HCT116 (cell line): ENCODE measurements around the gene ARHGAP23. TPM values are rescaled to one million over a fixed set of nuclear protein-coding genes. Genes with fewer than 3 reads are reported as not detected.

Experiments
- ATAC-seq: fragments of 200-7000 bp; cut with Tn5 transposase; 2 replicates; pipeline ENCODE4 v1.9.1; 2020; ENCODE audit warnings: mild to moderate bottlenecking, moderate library complexity
- BruUV-seq: library from RNA; stranded (reverse); fragments of 400-500 nt; replicated peaks from 2 replicates; lab custom pipeline; 2021; lab: Mats Ljungman, UMichigan
- CTCF ChIA-PET: fragments of 300-600 bp; sonication (Branson Sonifier 250); formaldehyde crosslinking; loops from one replicate; lab custom pipeline; 2021; ENCODE audit warnings: antibody characterized with exemption; lab: Charles Lee
- POLR2A ChIA-PET: fragments of 300-600, 350-600 bp; sonication (Branson Sonifier 250); formaldehyde crosslinking; loops from one replicate; lab custom pipeline; 2021; ENCODE audit warnings: antibody characterized with exemption; lab: Charles Lee
- RAD21 ChIA-PET, 2 experiments: fragments of 300-600 bp; sonication (Branson Sonifier 250); formaldehyde crosslinking; loops; one replicate each; lab custom pipeline; 2023; ENCODE audit warnings: low total read pairs in 2 of 2; ENCODE audit not compliant: uncharacterized antibody in 2 of 2, unreplicated experiment in 2 of 2, low non-redundant PET in 1 of 2; lab: Charles Lee
- DNase-seq: peaks from one replicate; pipeline ENCODE4 v3.0.0-alpha.2; 2010; ENCODE audit warnings: low read depth, low spot score
- H2AFZ ChIP-seq: fragments of 200-600 bp; shearing (Covaris generic), sonication (generic); 2 replicates; pipeline ENCODE4 v1.6.1; 2017; ENCODE audit warnings: low read depth, mixed run types, mixed read lengths, antibody characterized with exemption, low read length; ENCODE audit not compliant: poor library complexity, severe bottlenecking
- H3K27ac ChIP-seq: 2 replicates; pipeline ENCODE4 v1.5.1; 2012; ENCODE audit warnings: low read depth, low read length
- H3K27me3 ChIP-seq: fragments of 200-600 bp; sonication (generic); 2 replicates; pipeline ENCODE4 v1.6.1; 2016; ENCODE audit warnings: mixed run types, low read length, mixed read lengths; ENCODE audit not compliant: insufficient read depth
- H3K36me3 ChIP-seq, 2 experiments: fragments of 200-500 bp in 1 of 2; fragments of 200-600 bp in 1 of 2; sonication (Bioruptor generic) in 1 of 2; sonication (generic) in 1 of 2; 2 replicates each; pipeline versions ENCODE4 v1.5.1 to v1.6.1; 2014 to 2016; ENCODE audit warnings: low read length in 2 of 2, inconsistent platforms in 1 of 2, mixed read lengths in 1 of 2, mixed run types in 1 of 2; ENCODE audit not compliant: insufficient read depth in 2 of 2, control insufficient read depth in 1 of 2
- H3K4me1 ChIP-seq, 2 experiments: fragments of 200-600 bp in 1 of 2; sonication (generic) in 1 of 2; 2 replicates each; pipeline versions ENCODE4 v1.5.1 to v1.6.1; 2012 to 2017; ENCODE audit warnings: low read length in 2 of 2, inconsistent platforms in 1 of 2, mild to moderate bottlenecking in 1 of 2, mixed read lengths in 1 of 2, mixed run types in 1 of 2, moderate library complexity in 1 of 2; ENCODE audit not compliant: insufficient read depth in 2 of 2, control insufficient read depth in 1 of 2
- H3K4me2 ChIP-seq: fragments of 200-600 bp; sonication (generic); 2 replicates; pipeline ENCODE4 v1.6.1; 2017; ENCODE audit warnings: mixed run types, low read length, mixed read lengths
- H3K4me3 ChIP-seq, 2 experiments: fragments of 200-600 bp in 1 of 2; sonication (generic) in 1 of 2; replicated peaks in 1 of 2; 2 replicates each; pipeline ENCODE4 v1.5.1; 2011 to 2016; ENCODE audit warnings: low read length in 2 of 2, control low read depth in 1 of 2, low read depth in 1 of 2, mild to moderate bottlenecking in 1 of 2, mixed read lengths in 1 of 2, mixed run types in 1 of 2
- H3K79me2 ChIP-seq: fragments of 200-600 bp; sonication (generic); 2 replicates; pipeline ENCODE4 v1.6.1; 2017; ENCODE audit warnings: mild to moderate bottlenecking, mixed run types, low read length, moderate library complexity, mixed read lengths; ENCODE audit not compliant: insufficient read depth
- H3K9ac ChIP-seq: fragments of 200-600 bp; sonication (generic); 2 replicates; pipeline ENCODE4 v1.6.1; 2016; ENCODE audit warnings: low read length, mixed read lengths
- H3K9me2 ChIP-seq: fragments of 200-600 bp; sonication (generic), shearing (Covaris generic); 2 replicates; pipeline ENCODE4 v1.6.1; 2017; ENCODE audit warnings: mixed run types, mild to moderate bottlenecking, moderate library complexity; ENCODE audit not compliant: insufficient read depth
- H3K9me3 ChIP-seq, 2 experiments: fragments of 200-500 bp in 1 of 2; fragments of 200-600 bp in 1 of 2; sonication (Bioruptor generic) in 1 of 2; sonication (generic) in 1 of 2; 2 replicates each; pipeline ENCODE4 v1.6.1; 2014 to 2017; ENCODE audit warnings: low read length in 2 of 2, mixed read lengths in 2 of 2, inconsistent platforms in 1 of 2, low read depth in 1 of 2, mild to moderate bottlenecking in 1 of 2, mixed run types in 1 of 2, moderate library complexity in 1 of 2; ENCODE audit not compliant: control insufficient read depth in 1 of 2, insufficient read depth in 1 of 2
- H4K20me1 ChIP-seq: fragments of 200-600 bp; sonication (generic), shearing (Covaris generic); 2 replicates; pipeline ENCODE4 v1.6.1; 2017; ENCODE audit warnings: mixed run types, mild to moderate bottlenecking, moderate library complexity; ENCODE audit not compliant: insufficient read depth
- ATF3 ChIP-seq: IDR thresholded peaks from 2 replicates; pipeline ENCODE4 v1.6.1; 2012
- CBX3 ChIP-seq: IDR thresholded peaks from 2 replicates; pipeline ENCODE4 v1.6.1; 2012; ENCODE audit warnings: low read depth
- CEBPB ChIP-seq: IDR thresholded peaks from 2 replicates; pipeline ENCODE4 v1.6.1; 2012; ENCODE audit warnings: low read depth
- EGR1 ChIP-seq: IDR thresholded peaks from 2 replicates; pipeline ENCODE4 v1.6.1; 2012; ENCODE audit warnings: low read depth
- ELF1 ChIP-seq: IDR thresholded peaks from 2 replicates; pipeline ENCODE4 v1.6.1; 2012; ENCODE audit warnings: low read depth, borderline replicate concordance
- EZH2phosphoT487 ChIP-seq: fragments of 200-600 bp; IDR thresholded peaks from 2 replicates; pipeline ENCODE4 v1.6.1; 2018; ENCODE audit warnings: antibody characterized with exemption, borderline replicate concordance
- JUND ChIP-seq: IDR thresholded peaks from 2 replicates; pipeline ENCODE4 v1.6.1; 2012
- MAX ChIP-seq: IDR thresholded peaks from 2 replicates; pipeline ENCODE4 v1.6.1; 2012
- POLR2A ChIP-seq: IDR thresholded peaks from 2 replicates; pipeline ENCODE4 v1.7.0; 2011; ENCODE audit warnings: borderline replicate concordance; ENCODE audit not compliant: insufficient read depth, insufficient read length; ENCODE audit errors: extremely low read depth
- POLR2AphosphoS5 ChIP-seq: IDR thresholded peaks from 2 replicates; pipeline ENCODE4 v1.6.1; 2011; ENCODE audit warnings: mild to moderate bottlenecking, low read depth, low read length, moderate library complexity
- RAD21 ChIP-seq: IDR thresholded peaks from 2 replicates; pipeline ENCODE4 v1.6.1; 2012; ENCODE audit warnings: low read depth, mild to moderate bottlenecking
- REST ChIP-seq: IDR thresholded peaks from 2 replicates; pipeline ENCODE4 v1.6.1; 2012; ENCODE audit warnings: low read depth
- SIN3A ChIP-seq: IDR thresholded peaks from 2 replicates; pipeline ENCODE4 v1.6.1; 2012; ENCODE audit warnings: low read depth
- SP1 ChIP-seq: IDR thresholded peaks from 2 replicates; pipeline ENCODE4 v1.6.1; 2012; ENCODE audit warnings: low read depth
- SRF ChIP-seq: IDR thresholded peaks from 2 replicates; pipeline ENCODE4 v1.6.1; 2012; ENCODE audit warnings: low read depth
- YY1 ChIP-seq: IDR thresholded peaks from 2 replicates; pipeline ENCODE4 v1.6.1; 2011; ENCODE audit warnings: low read length, low read depth, moderate library complexity, mild to moderate bottlenecking; ENCODE audit not compliant: insufficient replicate concordance; ENCODE audit errors: extremely low read depth
- ZBTB33 ChIP-seq: IDR thresholded peaks from 2 replicates; pipeline ENCODE4 v1.6.1; 2011; ENCODE audit warnings: mild to moderate bottlenecking, low read length, moderate library complexity; ENCODE audit not compliant: insufficient replicate concordance; ENCODE audit errors: extremely low read depth
- ZFX ChIP-seq: fragments of 450-650 bp; IDR thresholded peaks from 2 replicates; pipeline ENCODE4 v1.6.1; 2017
- ZNF274 ChIP-seq: fragments of 200-500 bp; sonication (Bioruptor generic); IDR thresholded peaks from 2 replicates; pipeline ENCODE4 v1.6.1; 2014; ENCODE audit warnings: mild to moderate bottlenecking, low read depth, low read length, inconsistent platforms
- intact Hi-C: fragments of 100-400 bp; cut with micrococcal nuclease; formaldehyde crosslinking; loops from 2 replicates; pipeline ENCODE4 v1.10.0; 2022
- total RNA-seq: library from RNA; stranded (reverse); gene quantifications from one replicate; pipeline ENCODE4 v1.2.1, GENCODE V29; 2021; ENCODE audit not compliant: unreplicated experiment
- TF ChIP-seq, protein P1 (sequence below), 3 experiments: fragments of 200-600 bp in 1 of 3; sonication (generic) in 1 of 3; IDR thresholded peaks in 2 of 3; conservative IDR thresholded peaks in 1 of 3; 2 replicates each; pipeline ENCODE4 v1.5.1; 2012 to 2017; ENCODE audit warnings: low read depth in 2 of 3, low read length in 2 of 3, antibody characterized with exemption in 1 of 3, borderline replicate concordance in 1 of 3, control low read depth in 1 of 3, mild to moderate bottlenecking in 1 of 3, mixed read lengths in 1 of 3, mixed run types in 1 of 3, moderate library complexity in 1 of 3; ENCODE audit not compliant: insufficient read depth in 1 of 3

The ARHGAP23 gene
- total RNA-seq, 1 experiment from 2014 or later: 41.0 TPM

DNA sequence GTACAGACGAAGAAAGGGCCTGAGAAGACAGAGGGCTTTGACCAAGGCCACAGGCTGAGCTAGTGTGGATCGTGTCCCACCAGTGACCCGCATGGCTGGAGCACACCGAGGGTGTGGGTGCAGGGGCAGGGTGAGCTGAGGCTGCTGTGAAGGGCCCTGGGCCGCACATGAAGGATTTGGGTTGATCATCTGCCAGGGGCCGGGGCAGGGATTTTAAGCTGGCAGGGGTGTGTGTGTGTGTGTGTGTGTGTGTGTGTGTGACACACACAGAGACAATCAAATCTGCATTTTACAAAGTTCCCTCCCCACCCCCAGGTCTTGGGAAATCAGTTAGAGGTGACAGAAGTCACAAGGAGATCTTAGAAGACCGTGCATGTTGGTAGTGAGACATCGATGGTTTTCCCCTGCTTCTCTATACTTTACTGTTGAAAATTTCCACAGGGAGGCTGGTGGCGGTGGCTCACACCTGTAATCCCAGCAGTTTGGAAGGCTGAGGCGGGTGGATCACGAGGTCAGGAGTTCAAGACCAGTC is 112.3 kb downstream of the ARHGAP23 start:
- H2AFZ ChIP-seq: no peak overlapping the region
- CTCF ChIA-PET: interaction anchor here (1.0 kb wide), 1 partner anchor 18 kb away, joined by 4 read pairs; no protein-coding TSS in a partner anchor
- POLR2A ChIA-PET: no interaction called here
- no peak for DNase-seq
- no peaks in the 10 kb centered on the region for H3K9me3 ChIP-seq
- RAD21 ChIA-PET: no interaction called here
- no peaks in the 10 kb centered on the region for H4K20me1 ChIP-seq
- intact Hi-C loops: no loop called here
- no peak overlapping the region for H3K27ac ChIP-seq
- no peak overlapping the region for H3K9ac ChIP-seq
- H3K9me2 ChIP-seq: no peaks in the 10 kb centered on the region
- TF ChIP-seq YY1: no peak
- TF ChIP-seq POLR2A: no peak
- no peak for TF ChIP-seq CEBPB
- no peak for TF ChIP-seq EGR1
- no peak for TF ChIP-seq POLR2AphosphoS5
- no peak for TF ChIP-seq REST
- no peak for TF ChIP-seq CBX3
- no peak for TF ChIP-seq ATF3
- TF ChIP-seq MAX: no peak
- TF ChIP-seq ZNF274: no peak
- no peak for TF ChIP-seq ELF1
- no peak for TF ChIP-seq SP1
- TF ChIP-seq RAD21: no peak
- TF ChIP-seq ZFX: no peak
- TF ChIP-seq JUND: no peak
- TF ChIP-seq EZH2phosphoT487: no peak
- TF ChIP-seq ZBTB33: no peak
- TF ChIP-seq, protein P1, sequence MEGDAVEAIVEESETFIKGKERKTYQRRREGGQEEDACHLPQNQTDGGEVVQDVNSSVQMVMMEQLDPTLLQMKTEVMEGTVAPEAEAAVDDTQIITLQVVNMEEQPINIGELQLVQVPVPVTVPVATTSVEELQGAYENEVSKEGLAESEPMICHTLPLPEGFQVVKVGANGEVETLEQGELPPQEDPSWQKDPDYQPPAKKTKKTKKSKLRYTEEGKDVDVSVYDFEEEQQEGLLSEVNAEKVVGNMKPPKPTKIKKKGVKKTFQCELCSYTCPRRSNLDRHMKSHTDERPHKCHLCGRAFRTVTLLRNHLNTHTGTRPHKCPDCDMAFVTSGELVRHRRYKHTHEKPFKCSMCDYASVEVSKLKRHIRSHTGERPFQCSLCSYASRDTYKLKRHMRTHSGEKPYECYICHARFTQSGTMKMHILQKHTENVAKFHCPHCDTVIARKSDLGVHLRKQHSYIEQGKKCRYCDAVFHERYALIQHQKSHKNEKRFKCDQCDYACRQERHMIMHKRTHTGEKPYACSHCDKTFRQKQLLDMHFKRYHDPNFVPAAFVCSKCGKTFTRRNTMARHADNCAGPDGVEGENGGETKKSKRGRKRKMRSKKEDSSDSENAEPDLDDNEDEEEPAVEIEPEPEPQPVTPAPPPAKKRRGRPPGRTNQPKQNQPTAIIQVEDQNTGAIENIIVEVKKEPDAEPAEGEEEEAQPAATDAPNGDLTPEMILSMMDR (IDR thresholded peaks at IDR 0.05 in 2 of 3, conservative IDR thresholded peaks at IDR 0.05 in 1 of 3; ENCODE audit: borderline replicate concordance in 1 of 3, insufficient read depth in 1 of 3, low read depth in 2 of 3, low read length in 2 of 3): no peak
- TF ChIP-seq SRF: no peak
- TF ChIP-seq SIN3A: no peak
- H3K4me2 ChIP-seq: no peak overlapping the region
- ATAC-seq: no peak
- H3K79me2 ChIP-seq: no peaks in the 10 kb centered on the region
- H3K4me3 ChIP-seq: no peak overlapping the region
- no TSS peak for BruUV-seq
- H3K4me1 ChIP-seq: no peaks in the 10 kb centered on the region
- no peaks in the 10 kb centered on the region for H3K27me3 ChIP-seq
- H3K36me3 ChIP-seq: no peaks in the 10 kb centered on the region
